NCI-H2029 treated with DMSO at 0.1 percent for 48 hours (cell line): Measurements from ENCODE around the gene MMP12.

ENCODE experiments used
- DNase-seq: peaks from one replicate; lab custom pipeline; 2025; lab: John Stamatoyannopoulos, UW

MMP12 gene

DNA sequence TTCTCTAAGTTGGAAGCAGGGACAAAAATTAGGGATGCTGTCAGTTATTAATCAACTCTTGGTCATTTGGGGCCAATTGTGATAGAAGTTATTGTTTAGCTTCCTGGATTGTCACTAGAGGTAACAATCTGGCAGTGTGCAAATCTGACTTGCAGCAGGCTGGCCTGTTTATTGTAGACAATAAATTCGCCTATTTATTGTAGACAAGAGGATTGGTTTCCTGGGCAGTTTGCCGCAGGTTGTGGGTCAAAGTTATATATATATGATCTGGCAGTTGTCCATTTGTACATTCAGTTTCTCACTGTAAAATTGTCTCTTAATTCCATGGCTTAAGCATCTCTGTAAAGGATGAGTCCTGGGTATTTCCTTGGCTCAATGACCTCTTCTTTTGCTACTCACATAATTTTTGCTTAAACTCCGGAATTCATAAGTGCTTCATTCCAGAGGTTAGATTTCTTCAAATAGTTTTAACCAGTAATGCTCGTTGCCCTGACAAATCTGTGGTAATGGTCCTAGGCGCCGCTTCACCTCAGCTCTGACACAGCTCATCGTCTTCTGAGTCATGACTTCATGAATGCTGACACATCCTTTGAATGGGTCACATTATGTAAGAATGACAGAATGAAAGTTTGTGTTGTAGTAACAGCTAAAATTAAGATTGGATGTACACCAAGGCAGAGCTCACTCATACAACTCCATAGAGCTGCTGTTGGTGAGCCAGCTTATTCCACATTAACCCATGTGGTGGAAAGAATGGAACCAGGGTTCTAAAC lies 23.6 kb downstream of the MMP12 start:
- DNase-seq = no peak

DNA sequence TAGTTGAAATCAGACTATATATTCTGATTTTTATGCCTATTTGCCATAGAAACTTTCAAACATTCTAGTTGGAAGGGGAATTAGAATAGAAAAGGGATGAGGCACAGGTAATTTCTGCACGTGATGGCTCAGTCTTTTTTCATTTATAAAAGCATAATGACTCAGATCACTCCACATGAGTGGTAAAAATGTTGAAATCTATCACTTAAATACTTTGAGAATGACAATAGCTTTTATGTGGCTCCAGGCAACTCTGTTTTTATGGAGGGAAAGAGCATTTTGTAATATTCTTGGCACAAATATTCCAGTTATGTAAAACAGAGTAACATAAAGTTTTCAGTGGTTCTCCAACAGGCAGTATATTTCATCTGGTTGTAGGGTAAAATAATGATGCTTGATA lies 25.5 kb downstream of the MMP12 start:
- no peak for DNase-seq

DNA sequence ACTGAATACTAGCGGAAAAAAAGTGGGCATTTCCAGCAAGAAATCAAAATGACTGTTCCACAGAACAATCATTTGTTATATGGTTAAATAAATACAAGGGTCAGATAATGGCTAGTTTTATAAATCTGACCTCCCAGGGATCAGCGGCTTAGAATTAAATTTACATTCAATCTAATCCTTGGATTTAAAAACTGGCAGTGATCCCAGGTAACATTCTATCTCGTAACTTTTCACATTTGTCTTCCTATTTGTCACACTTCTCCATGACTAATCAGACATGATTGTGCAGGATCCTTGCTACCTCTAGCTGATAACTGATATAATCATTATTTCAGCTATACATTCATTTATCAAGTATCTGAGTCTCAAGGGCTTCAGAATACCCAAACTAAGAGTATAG lies 28.5 kb downstream of the MMP12 start:
- DNase-seq = no peak

DNA sequence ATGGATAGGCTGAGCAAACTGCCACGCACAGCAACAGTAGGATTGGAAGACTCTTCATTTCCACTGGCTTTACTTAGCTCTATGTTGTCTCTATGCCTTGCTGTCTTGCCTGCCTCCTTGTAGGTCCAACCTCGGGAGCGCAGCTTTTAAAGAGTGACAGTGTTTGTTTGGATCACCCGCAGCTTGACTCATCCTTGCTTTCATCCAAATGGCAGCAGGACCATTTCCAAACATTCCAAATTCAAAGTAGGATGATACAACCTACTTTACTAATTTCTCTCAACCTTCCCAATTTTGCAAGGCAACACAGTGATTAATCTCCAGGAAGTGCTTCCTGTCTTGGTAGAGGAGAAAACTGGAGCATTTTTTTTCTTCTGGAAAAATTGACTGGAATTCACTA lies 31.3 kb downstream of the MMP12 start, which contains the start of gene MMP3:
MMP3 (minus strand) TSS at position 121 of the 400 bp plus-strand sequence; CDS start at position 58, 63 bp downstream.
- DNase-seq = no peak

DNA sequence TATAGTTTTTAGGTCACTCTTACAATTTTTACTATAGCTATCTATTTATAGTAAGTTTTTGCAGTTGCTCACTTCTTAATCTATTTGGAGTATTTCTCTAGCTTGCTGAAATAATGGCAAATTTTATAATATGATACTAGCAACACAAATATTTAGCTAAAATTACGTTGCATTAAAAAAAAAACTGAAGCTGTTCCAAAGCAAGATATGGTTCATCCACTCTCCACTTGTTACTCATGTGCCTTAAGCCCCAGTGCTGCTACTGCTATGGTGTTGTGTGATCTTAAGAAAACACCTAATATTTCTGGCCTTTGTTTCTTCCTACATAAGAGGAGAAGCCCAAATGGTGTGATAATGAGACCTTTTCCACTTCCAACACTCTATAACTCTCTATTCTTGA lies 31.9 kb downstream of the MMP12 start:
- DNase-seq = no peak

DNA sequence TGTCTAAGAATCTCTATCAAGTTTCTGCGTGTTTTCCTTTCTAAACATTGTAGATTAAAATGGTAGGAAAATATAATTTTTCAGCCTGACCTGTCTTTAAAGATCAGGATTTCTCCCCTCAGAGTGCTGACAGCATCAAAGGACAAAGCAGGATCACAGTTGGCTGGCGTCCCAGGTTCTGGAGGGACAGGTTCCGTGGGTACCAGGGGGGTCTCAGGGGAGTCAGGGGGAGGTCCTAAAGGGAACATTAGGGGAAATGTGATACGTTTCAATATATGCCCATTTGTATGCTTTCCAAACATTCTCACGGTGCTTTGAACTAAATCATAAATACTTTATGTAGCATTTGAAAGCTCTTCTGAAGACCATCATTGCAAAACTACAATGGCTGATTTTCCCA lies 34.8 kb downstream of the MMP12 start:
- no peak for DNase-seq

DNA sequence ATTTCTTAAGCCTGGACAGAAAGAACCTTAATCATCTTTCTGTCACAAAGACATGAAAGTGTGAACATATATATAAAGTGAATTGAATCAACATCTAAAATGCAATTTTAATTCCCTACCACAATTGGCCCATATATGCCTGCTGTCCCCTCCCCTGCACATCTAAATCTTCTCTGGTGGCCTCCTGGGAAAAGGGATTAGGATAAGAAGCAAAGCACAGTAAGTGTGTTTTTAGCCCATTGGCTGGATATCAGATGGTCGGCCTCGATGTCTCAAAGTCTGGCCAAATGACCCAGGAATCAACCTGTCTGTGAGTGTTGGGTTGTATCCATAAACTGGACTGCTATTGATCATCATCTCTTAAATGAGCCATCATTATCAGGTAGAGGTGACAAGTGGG lies 37.1 kb downstream of the MMP12 start:
- DNase-seq = no peak

DNA sequence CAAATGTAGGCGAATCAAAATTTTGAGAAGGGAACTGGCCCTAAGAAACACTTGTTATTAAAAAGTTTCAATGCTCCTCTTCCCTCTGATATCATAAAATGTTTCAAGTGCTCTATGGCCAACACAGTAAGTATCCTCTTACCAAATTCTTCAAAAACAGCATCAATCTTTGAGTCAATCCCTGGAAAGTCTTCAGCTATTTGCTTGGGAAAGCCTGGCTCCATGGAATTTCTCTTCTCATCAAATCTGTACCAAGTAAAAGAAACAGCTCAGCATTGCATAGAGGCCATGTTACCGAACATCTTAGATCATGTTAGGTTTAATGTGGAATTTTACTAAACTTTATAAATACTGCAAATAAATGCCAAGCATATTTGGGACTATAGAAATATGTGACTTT lies 37.6 kb downstream of the MMP12 start:
- DNase-seq = no peak

DNA sequence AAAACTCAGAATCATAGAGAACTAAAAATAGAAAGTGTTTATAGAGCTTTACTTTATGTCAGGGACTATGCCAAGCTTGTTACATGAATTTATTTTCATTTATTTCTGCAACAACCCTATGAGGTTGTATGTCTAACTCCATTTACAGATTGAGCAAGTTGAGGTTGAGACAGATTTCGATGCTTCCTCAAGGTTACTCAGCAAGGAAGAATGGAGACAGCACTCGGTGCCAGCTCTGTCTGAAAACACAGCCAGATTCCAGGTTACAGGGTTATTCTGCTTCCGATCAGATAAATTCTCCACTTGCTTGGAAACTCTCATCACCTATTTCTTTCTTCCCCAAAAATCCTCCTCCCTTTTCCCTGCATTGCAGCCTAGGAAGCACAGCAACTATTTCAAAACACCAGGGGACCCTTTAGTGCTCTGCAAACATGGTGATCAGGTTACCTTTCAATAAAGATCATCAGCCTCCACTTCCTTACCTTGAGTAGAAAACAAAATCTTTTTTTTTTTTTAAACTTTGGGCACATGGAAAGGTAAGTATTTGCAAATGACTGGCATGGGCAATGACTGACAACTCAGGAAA lies 38.4 kb downstream of the MMP12 start:
- no peak for DNase-seq

DNA sequence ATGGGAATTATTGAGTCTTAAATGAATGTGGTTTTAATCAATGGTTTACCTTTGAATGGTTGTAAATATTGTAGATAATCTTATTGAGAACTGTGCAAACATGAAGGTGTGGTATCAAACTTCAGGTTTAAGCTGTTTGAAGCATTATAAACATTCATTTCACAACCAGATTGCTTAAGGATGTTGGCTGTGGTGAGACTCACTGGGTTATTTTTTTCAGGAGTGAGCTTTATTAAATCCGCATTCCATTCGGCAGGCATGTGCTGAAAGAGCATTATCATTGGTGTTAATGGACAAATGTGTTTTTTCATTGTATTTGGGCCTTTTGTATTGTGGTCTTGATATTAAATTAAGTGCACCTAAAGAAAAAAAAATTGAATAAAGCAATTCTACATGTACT lies 41.1 kb downstream of the MMP12 start:
- DNase-seq = no peak

DNA sequence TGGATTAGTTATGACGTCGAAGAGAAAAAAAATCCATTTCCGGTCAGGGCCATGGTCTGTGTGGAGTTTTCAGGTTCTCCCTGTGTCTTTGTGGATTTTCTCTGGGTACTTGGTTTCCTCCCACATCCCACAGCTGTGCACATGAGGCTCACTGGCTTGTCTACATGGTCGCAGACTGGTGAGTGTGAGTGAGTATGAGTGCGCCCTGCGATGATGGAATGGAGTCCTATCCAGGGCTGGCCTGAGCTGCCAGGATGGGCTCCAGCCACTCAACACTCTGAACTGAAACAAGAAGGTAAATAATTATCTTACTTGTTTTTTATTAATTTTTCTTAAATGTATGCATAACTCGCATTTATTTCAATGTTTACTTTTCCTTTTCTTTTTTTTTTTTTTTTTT lies 42.2 kb downstream of the MMP12 start:
- no peak for DNase-seq

DNA sequence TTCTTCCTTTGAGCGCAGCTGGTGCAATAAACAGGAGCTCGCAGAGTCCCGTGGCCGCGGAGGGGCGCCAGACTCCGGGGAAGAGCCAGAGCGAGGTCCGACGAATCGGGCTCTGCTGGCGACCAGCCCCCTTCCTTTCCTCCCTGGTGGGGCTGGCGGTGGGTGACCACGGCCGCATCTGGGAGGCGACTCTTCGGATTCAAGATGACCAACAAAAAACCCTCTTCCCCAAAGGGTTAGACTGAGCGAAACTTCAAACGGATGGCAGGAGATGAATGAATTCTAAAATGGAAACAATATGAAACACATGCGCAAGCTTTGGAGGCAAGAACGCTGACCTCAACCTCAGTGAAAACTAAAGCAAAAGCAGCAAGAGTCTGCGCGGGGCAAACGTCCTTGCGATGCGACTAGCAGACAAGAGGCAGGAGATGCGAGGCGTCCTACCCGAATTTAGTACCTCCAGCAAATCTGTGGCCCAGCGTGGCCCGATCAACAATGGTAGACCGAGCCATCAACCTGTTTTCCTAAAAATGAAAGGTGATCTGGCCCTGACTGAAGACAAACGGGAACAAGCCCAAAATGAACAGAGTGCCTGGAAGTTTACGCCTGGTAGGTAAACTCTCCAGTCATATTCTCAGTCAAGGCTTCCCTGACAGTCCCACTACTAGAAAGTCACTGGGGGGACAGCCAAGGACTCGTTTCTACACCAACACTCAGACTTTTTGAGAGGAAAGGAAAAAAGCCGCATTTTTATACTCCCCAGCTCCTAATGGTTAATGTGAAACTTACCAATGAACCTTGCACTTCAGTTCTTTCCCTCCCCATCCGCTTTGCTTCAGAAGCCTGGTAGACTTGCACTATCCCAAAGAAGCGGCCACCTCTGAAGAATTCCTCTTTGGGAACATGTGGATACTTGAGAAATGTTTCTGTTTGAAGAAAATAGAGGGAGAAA lies 43.0 kb downstream of the MMP12 start:
- DNase-seq = no peak

DNA sequence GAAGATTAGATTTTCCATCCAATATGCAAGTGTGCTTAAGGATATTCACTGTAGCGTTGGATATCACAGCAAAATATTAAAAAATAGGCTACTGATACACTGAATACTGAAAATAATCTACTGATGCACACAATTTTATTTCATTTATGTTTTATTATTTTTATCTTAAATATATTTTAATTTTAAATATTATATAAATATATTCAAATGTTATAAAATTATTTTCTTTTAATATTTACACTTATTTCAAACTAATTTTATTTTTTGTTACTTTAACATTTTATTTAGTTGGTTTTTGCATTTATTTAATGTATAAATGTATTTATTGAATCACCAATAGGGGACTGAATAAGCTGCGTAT lies 43.7 kb downstream of the MMP12 start:
- DNase-seq = no peak

DNA sequence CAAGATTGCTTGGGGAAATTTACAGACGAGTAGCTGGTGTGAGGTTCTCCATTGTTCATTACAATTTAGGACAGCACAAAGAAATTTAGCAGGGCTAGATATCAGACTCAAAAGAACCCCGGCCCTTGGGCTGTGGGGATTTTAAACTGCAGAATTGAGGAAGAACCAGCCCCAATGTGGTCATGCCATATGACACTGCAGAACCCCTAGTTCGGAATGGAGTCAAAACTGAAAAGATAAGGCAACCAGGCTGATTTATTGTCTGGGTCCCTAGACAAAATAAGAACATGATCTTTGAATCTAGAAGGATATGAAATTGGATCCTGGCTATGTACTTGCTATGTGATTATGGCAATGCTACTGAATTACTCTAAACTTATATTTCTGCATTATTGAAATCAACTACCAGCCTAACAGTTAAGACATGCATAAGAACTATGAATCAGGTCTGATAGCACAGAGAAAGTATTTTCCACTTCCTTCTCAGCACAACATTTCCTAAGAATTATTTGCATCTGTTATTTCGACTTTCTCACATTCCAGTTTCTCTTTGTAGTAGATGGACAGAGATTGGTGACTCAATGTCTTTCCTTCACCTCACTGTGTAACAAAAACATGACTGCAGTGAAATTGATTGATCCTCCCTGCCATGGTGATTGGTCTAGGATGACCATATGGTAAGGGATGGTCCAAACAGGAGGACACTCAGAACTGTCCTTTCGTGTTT lies 44.6 kb downstream of the MMP12 start:
- DNase-seq = no peak

DNA sequence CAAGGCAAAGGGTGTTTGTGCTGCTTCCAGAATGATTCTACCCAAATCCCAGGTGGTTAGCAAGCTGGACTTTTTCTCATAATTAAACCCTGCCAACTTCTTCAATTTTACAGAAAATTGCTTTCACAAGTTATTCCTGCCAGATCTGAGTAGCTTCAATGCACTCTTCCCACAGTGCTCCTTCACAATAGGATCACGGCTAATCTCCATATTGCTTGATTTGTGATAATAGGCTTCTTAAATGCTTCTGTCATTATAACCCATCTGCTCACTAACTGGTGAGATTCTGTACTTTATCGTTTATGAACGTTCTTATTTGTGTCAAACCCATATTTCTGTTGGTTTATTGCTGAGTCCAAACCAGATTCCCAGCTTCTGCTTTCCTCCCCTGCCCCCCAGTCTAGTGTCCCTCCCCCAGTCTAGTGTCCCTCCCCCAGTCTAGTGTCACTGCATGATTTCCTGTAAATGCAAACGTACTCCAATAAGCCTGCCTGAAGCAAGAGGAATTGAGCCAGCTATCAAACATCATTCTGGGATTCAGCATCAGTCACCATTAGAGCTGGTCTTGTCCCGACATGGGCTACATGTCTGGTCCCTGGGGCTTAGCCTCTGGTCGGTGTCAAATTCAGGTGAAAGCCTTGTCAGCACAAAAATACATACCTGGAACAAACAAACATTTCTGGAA lies 45.3 kb downstream of the MMP12 start:
- DNase-seq = no peak

DNA sequence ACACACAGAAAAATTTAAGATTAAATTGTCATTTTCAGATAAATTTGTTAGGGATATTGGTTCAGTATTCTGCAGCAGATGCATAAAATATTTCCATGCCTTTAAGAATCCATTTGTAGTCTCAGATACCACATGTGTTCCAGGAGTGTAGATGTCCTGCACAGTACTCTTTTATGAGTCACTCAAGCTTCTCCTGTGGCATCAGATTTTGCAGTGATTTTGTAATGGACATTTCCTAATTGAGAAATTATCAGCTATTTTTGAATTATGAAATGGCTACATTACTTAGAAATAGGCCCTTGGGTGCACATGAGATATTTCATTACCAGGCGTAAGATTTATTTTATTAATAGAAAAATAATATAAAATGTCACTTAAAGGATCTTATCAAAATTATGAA lies 50.2 kb downstream of the MMP12 start:
- DNase-seq = no peak

DNA sequence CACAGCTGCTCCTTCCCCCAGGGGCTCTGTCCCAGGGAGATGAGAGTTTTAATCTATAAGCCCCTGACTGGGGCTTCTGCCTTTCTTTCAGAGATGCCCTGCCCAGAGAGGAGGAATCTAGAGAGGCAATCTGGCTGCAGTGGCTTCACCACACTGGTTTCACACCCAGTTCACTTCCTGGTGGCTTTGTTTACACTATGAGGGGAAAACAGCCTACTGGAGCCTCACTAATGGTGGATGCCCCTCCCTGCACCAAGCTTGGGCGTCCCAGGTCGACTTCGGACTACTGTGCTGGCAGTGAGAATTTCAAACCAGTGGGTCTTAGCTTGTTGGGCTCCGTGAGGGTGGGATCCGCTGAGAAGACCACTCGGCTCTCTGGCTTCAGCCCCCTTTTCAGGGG lies 55.3 kb downstream of the MMP12 start:
- no peak for DNase-seq

DNA sequence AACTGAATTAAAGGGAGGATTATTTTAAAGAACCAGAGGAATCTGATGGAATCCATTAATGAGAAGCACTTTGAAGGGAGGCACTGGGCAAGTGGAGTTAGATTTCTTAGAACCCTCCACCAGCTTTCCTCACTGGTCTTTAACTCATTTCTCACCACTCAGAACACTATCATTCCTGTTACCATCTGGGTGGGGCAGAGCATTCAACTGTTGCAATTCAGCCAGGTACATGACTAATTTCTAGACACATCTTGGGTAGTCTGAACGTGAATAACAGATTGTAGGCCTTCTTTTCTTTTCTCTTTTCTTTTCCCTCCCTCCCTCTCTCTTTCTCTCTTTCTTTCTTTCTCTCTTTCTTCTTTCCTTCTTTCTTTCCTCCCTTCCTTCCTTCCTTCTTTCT lies 61.3 kb downstream of the MMP12 start:
- DNase-seq = no peak
